ENCODE data around the gene PIGK. TPM values are rescaled to one million over a fixed set of nuclear protein-coding genes. Genes with fewer than 3 reads are reported as not detected.
"Not testable (repeated sequence)": the region's sequence is repeated elsewhere in the genome, so short reads cannot be mapped to it uniquely, and the experiment has no call there.

PIGK gene
- polyA plus RNA-seq: 10 to 100 TPM in 2 of 3 donors, 1 to 10 TPM in 1; 6.9 to 13.7 (median 11.0) TPM

GRCh38 chr1:77219166-77219887, at the start of gene PIGK:
PIGK (minus strand) TSS chr1:77219430; CDS start chr1:77219402, 28 bp downstream.
- 0 to 1% (median 0%) methylated on average over 31 of the region's 31 CpGs for WGBS, 3 donors

GRCh38 chr1:77267035-77267434, 47.8 kb upstream of the PIGK start:
- H3K27ac ChIP-seq (ENCODE audit: low read depth, low read length): no peak overlapping the region
- WGBS, 3 donors: 30 to 44% (median 36%) methylated on average over 1 of the region's 1 CpG

More at GRCh38 chr1:77219166-77219887, at the start of gene PIGK:
- H3K27ac ChIP-seq (ENCODE audit: low read depth, low read length): no peak within 1 kb of the TSS

- no peak overlapping the region for H3K27ac ChIP-seq (ENCODE audit: low read depth, low read length)
- 65 to 78% (median 75%) methylated on average over 1 of the region's 1 CpG for WGBS, 3 donors
Observed at GRCh38 chr1:77265180-77265579, 46.0 kb upstream of the PIGK start.

GRCh38 chr1:77263708-77264107, 44.5 kb upstream of the PIGK start:
- no peak overlapping the region for H3K27ac ChIP-seq (ENCODE audit: low read depth, low read length)
- WGBS, 3 donors: 33 to 64% (median 52%) methylated on average over 1 of the region's 1 CpG

GRCh38 chr1:77253211-77253610, 34.0 kb upstream of the PIGK start:
- no peak overlapping the region for H3K27ac ChIP-seq (ENCODE audit: low read depth, low read length)
- 55 to 72% (median 63%) methylated on average over 1 of the region's 1 CpG for WGBS, 3 donors

GRCh38 chr1:77250126-77250525, 30.9 kb upstream of the PIGK start:
- H3K27ac ChIP-seq (ENCODE audit: low read depth, low read length): no peak overlapping the region
- WGBS, 3 donors: 75 to 90% (median 88%) methylated on average over 1 of the region's 1 CpG

- WGBS, 3 donors: 69 to 74% (median 71%) methylated on average over 2 of the region's 2 CpGs
- H3K27ac ChIP-seq (ENCODE audit: low read depth, low read length): no peak overlapping the region
Observed at GRCh38 chr1:77245830-77246229, 26.6 kb upstream of the PIGK start.

GRCh38 chr1:77239311-77239710, 20.1 kb upstream of the PIGK start:
- 66 to 80% (median 80%) methylated on average over 3 of the region's 3 CpGs for WGBS, 3 donors
- H3K27ac ChIP-seq (ENCODE audit: low read depth, low read length): no peak overlapping the region

- H3K27ac ChIP-seq (ENCODE audit: low read depth, low read length): no peak overlapping the region
- WGBS, 3 donors: 65 to 71% (median 69%) methylated on average over 1 of the region's 1 CpG
Observed at GRCh38 chr1:77238462-77238861, 19.2 kb upstream of the PIGK start.

- H3K27ac ChIP-seq (ENCODE audit: low read depth, low read length): no peak overlapping the region
- whole genome bisulfite sequencing, 3 donors: 57 to 75% (median 67%) methylated on average over 1 of the region's 1 CpG
Observed at GRCh38 chr1:77234943-77235342, 15.7 kb upstream of the PIGK start.

GRCh38 chr1:77234096-77234495, 14.9 kb upstream of the PIGK start:
- 91 to 94% (median 92%) methylated on average over 1 of the region's 1 CpG for WGBS, 3 donors
- H3K27ac ChIP-seq (ENCODE audit: low read depth, low read length): no peak overlapping the region

- no peak overlapping the region for H3K27ac ChIP-seq (ENCODE audit: low read depth, low read length)
Observed at GRCh38 chr1:77232829-77233228, 13.6 kb upstream of the PIGK start.

GRCh38 chr1:77230051-77230450, 10.8 kb upstream of the PIGK start:
- no peak overlapping the region for H3K27ac ChIP-seq (ENCODE audit: low read depth, low read length)
- WGBS, 3 donors: 91 to 96% (median 96%) methylated on average over 1 of the region's 1 CpG

More at GRCh38 chr1:77232829-77233228, 13.6 kb upstream of the PIGK start:
- WGBS, 3 donors: 92 to 100% (median 100%) methylated on average over 1 of the region's 1 CpG

GRCh38 chr1:77228836-77229235, 9.6 kb upstream of the PIGK start:
- H3K27ac ChIP-seq (ENCODE audit: low read depth, low read length): no peak overlapping the region

- WGBS, 3 donors: 32 to 52% (median 35%) methylated on average over 3 of the region's 3 CpGs
- H3K27ac ChIP-seq (ENCODE audit: low read depth, low read length): no peak overlapping the region
Observed at GRCh38 chr1:77227381-77227780, 8.2 kb upstream of the PIGK start.

GRCh38 chr1:77222496-77222895, 3.3 kb upstream of the PIGK start:
- H3K27ac ChIP-seq (ENCODE audit: low read depth, low read length): no peak overlapping the region
- 89 to 93% (median 91%) methylated on average over 5 of the region's 5 CpGs for WGBS, 3 donors

- H3K27ac ChIP-seq (ENCODE audit: low read depth, low read length): no peak overlapping the region
- WGBS, 3 donors: 61 to 65% (median 64%) methylated on average over 3 of the region's 3 CpGs
Observed at GRCh38 chr1:77220687-77221463, 1.6 kb upstream of the PIGK start.

- WGBS, 3 donors: 3 to 11% (median 8%) methylated on average over 12 of the region's 12 CpGs
- no peak overlapping the region for H3K27ac ChIP-seq (ENCODE audit: low read depth, low read length)
Observed at GRCh38 chr1:77218477-77219165, 609 bp downstream of the PIGK start.

- not testable (repeated sequence) for H3K27ac ChIP-seq (ENCODE audit: low read depth, low read length)
- WGBS, 3 donors: 95 to 100% (median 99%) methylated on average over 3 of the region's 3 CpGs
Observed at GRCh38 chr1:77204043-77204442, 15.2 kb downstream of the PIGK start.

Measured in adipose tissue (tissue), 3 donors.